Activated CD8-positive, alpha-beta memory T cell treated with anti-CD3 and anti-CD28 coated beads for 1 hour (primary cell): ENCODE measurements around the gene ABCB1.
"Not testable (repeated sequence)": the region's sequence is repeated elsewhere in the genome, so short reads cannot be mapped to it uniquely, and the experiment has no call there.

Experiments used
- DNase-seq, 2 donors: peaks; one replicate each; pipeline ENCODE4 v3.0.0-alpha.2; 2020; ENCODE audit warnings: low read depth in 1 of 2; ENCODE audit errors: extremely low read depth in 1 of 2

Gene ABCB1

DNA sequence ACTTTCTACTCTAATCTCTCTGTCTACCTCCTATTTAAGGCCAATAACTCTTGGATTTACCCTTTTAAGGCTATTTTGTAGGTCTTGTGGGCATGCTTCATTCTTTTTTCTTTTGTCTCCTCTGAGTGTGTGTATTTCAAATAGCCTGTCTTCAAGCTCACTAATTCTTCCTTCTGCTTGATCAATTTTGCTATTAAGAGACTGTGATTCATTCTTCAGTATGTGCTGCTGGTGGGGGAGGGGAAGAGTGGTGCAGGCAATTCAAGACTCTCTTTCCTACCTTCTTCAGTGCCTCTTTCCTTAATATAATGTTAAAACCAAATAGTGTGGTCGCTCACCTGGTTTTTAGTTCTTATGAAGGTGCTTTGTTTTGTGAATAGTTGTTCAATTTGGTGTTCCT, 20.0 kb downstream of the ABCB1 start:
- DNase-seq = no peak

DNA sequence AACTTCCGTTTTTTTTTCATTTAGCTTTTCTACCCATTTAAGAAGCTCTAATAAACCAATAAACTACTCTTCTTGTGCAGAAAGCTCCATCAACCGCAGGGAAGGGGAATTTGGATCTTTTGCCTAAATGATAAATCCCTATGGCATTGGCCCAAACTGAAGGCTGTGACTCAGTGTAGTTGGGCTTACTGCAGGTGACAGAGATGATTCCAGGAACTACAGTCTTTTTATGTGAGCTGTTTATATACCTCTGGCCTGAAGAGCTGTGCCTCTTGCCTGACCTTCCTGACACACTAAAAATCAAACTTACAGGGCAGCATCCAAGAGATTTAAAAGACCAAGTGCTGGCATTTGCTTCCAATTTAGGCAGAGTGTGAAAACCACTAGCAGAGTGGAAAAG, 25.2 kb downstream of the ABCB1 start:
- DNase-seq = no peak

DNA sequence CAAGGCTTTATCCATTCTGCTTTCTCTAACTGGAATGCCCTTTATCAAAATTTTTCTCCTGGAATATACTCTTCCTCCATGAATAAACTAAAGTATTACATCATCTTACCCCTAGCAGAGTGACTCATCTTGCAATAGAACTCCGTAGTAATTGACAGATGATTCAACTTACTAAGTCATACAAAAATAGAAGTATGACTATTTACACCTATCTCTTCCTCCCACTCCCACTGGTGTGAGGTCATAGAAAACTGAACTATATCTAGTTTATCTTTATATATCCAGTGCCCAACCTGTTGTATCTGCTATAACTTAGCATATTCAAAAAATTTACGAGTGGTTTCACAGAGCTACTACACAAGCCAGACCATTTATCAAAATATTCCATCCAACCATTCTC, 26.1 kb downstream of the ABCB1 start:
- DNase-seq = no peak

DNA sequence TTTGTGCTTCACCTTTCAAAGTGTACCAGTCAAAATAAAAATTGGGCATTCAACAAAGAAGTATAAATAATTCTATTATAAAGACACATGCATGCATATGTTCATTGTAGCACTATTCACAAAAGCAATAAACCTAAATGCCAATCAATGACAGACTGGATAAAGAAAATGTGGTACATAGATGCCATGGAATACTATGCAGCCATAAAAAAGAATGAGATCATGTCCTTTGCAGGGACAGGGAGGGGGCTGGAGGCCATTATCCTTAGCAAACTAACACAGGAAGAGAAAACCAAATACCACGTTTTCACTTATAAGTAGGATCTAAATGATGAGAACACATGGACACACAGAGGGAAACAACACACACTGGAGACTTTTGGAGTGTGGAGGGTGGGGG, 28.2 kb downstream of the ABCB1 start:
- not testable (repeated sequence) for DNase-seq

DNA sequence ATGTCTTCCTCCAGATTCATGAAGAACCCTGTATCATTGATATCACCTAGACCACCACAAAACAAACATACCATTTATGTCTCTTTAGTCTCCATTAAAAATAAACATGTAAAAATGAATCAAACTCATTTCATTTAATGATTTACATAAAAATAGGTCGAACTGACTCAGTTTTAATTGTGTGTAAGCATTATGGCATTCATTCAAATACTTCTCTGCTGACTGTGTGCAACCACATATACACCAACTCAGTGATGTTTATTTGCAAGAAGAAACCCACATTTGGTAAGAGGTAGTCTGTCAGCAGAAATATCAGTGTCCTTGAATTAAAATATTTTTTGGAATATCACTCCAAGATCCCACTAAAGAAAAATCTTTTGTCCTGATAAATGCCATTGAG, 30.5 kb downstream of the ABCB1 start:
- no peak for DNase-seq

DNA sequence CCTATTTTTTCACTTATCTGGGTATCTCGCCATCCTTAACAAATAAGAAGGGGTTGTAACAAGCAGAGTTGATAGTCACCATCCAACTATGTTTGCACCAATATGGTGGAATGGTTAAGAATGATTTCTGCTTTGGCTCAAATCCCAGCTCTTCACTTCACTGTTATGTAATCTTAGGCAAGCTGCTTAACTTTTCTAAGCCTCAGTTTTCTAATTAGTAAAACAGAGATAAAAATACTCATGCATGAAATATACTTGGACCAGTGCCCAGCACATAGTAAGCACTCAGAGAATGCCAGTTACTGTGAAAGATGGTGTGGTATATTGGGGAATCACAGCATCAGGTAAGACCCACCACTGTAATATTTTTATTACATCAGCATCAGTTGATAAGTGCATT, 33.6 kb downstream of the ABCB1 start:
- DNase-seq = no peak

DNA sequence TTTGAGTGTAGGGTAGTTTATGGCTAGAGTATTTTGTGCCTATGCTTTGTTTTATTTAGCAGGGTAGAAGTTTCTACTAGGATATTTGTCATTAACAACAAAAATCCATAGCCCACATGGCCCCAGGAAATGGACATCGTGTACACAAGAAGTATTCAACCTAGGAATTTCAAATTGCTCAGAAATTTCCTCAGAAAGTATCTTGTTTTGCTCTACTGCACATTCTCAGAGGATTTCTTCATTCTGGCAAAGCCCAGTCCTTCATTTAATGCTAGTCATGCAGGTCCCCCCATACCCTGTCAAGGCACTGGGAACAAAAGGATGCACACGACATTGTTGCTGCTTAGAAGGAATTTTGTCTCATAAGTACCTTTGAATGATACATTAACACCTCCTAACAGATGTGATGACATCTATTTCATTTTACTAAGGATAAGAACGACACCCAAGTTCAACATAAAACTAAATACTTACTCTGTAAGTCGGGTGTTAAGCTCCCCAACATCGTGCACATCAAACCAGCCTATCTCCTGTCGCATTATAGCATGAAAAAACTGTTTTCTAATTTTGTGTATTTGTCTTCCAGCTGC, 34.3 kb downstream of the ABCB1 start:
- DNase-seq = no peak

DNA sequence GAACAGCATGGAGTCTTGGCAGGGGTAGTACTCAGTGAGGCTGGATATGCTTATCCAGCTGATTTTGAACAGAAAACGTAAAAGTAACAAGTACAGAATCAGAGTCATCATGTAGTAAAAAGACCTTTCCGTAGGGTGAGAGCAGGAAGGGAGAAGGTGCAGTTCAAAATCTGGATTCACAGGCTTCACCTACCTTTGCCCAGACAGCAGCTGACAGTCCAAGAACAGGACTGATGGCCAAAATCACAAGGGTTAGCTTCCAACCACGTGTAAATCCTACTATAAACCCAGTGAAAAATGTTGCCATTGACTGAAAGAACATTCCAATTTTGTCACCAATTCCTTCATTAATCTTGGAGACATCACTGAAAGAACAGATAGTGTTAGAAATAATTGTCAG, 34.8 kb downstream of the ABCB1 start:
- DNase-seq = no peak

DNA sequence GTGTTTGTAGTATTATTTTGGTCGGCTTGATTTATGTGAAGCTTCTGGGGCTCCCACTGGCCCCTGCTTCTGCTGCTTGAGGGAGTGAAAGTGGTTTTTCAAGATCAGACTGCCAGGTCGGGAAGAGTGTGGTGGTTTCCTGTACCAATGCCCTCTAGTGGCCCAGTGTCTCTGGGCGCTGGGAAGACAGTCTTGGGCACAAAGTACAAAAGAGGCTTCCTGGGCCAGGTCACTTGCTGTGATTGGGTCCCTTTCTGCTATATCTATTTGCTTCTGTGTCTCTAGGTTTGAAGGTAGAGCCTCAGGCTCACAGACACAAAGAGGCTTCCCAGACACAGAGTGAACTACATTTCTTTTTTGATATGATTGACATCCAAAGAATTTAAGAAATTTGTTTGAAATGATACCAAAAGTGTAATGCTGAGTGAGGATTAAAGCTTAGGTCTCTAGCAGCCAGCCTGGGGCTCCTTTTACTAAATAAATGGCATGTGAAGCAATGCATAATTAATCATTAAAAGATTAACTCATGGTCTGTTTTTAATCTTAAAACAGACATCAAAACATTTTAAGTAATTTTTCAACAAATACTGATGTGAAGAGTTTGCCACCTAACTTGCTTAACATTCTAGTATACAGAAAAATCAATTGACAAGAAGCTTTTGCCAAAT, 36.3 kb downstream of the ABCB1 start:
- peak in 1 of 2 donors; percentile 2 for DNase-seq

DNA sequence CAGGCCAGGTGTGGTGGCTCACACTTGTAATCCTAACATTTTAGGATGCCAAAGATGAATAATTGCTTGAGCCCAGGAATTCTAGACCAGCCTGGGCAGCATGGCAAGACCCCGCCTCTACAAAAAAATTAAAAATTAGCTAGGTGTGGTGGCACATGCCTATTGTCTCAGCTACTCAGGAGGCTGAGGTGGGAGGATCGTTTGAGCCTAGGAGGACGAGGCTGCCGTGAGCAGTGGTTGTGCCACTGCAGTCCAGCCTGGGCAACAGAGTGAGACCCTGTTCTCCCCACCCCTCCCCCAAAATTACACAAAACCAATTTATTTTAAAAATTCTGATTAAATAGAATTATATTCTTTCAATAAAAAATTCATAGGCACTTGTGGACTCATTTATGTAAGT, 39.0 kb downstream of the ABCB1 start:
- DNase-seq = no peak

DNA sequence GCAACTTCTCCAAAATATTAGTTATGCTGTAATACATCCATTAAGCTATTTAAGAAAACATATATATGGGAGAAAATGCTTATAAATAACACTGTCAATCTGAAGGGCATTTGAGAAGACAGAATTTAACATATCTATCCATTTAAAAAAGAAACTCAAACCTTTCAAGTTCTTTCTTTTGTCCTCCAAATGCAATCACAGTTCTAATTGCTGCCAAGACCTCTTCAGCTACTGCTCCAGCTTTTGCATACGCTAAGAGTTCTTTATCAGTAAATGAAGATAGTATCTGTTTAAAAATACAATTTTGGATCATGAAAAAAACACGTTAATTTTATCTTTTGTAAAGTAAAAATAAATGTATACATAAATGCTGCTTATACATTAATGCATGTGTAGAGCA, 39.6 kb downstream of the ABCB1 start:
- no peak for DNase-seq

DNA sequence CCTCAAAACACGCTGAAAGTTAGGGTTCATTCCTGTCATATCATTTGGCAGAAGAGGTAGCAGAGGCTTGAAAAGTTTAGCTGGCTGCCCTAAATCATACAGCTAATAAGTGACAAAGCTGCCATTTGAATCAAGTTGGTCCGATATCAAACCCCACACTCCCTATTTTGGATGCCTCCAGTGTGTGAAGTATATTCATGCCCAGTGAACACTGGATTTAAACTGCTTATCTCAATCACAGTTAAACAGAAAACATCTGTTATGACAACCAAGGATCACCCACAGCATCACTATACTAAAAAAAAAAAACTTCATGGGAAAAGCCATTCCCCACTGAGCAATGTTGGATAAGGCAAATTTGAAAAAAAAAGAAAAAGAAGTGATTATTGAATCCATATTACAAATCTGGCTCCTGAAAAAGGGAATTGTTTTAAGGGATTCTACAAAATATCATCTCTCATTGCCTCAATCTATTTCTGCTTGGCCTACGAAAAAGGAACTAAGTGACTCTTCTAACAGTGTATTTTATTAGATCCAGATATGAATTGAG, 48.3 kb downstream of the ABCB1 start:
- no peak for DNase-seq

DNA sequence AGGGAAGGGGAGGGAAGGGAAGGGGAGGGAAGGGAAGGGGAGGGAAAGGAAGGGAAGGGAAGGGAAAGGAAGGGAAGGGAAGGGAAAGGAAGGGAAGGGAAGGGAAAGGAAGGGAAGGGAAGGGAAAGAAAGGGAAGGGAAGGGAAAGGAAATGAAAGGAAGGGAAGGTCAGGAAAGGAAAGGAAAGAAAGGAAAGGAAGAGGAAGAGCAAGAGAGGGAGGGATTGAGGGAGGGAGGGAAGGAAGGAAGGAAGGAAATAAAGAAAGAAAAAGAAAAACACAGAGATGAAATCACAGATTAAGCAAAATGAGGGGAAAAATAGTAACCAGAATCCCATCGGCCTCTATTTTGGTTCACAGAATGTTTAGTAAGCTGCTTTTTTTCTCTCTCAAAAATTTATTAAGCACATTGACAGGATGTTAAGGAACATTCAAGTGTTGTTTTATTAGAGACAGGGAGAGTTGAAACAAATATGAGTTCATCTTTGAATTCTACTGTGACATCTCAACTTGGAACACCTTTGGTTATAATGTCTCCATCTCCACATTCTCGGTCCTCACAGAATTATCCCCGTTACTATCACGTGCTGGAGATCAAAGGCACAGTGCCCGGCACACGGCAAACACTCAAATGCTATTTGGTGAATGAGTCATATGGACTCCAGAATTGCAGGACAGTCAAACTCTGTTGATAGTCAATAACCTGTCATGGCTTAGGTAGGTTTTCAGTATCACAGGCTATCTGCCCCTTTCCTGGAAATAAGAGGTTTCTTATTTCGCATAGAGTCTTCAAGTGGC, 52.4 kb downstream of the ABCB1 start:
- no peak for DNase-seq

DNA sequence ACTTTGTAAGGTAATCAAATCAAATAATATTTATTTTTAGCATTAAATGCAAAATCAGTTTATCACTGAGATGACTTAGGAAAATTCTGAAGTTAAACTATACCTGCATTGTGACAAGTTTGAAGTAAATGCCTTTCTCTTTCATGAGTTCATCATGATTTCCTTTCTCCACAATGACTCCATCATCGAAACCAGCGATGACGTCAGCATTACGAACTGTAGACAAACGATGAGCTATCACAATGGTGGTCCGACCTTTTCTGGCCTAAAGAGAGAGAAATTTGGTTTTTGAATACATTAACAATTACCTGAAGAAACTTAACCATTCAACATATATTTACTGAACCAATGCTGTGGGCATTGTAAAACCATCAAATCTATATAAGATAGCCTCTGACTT, 54.9 kb downstream of the ABCB1 start:
- no peak for DNase-seq

DNA sequence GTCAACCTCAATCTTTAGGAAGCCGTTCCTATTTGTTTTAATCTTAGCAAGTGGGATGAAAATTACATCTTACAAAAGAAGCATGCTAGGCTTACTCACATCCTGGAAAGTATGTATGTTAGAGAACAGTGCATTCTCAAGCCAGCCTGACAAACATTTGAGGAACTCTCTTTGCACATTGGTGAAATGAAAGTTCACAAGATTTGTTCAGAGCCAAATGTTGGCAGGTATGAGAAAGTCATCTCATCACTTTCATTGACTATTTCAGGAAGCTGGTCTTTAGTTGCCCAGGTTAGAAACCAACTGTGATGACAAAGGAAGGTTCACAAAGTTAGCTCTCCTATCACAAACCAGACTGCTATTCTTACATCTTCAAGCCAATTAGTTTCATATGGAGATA, 57.1 kb downstream of the ABCB1 start:
- DNase-seq = no peak

DNA sequence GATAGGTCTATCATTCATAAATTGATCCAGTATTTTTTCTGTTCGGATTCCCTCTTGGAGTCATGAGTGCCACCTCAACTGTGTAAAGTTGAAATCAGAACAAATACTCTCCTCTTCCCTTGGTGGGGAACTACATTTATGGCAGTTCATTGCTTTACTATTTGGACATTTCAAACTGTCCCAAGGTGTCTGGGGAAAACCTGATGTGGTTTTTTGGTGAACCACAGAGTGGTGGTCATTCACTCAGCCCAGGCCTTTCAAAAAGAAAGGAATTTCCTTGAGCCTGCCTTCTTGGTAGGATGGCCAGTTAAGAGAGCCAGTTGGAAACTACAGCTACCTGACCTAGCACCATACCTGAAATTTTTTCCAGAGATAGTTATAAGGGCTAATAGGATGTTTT, 59.0 kb downstream of the ABCB1 start:
- DNase-seq = no peak

DNA sequence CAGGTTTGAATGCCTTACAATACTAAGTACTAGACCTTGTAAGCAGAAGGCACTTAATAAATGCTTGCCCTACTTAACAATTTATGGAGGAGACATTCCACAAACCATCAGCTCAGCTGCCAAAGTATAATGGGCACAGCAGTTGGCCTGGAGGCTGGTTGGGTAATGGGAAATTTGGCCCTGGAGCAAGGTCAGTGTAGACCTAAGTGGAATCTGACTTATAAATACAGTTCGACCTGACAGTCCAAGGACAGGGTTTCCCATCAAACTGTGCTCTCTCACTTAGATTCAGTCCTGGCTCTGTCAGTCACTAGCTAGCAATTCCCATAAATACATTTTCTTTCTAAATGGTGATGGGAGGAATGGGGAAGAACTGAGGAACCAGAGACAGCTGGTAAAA, 62.6 kb downstream of the ABCB1 start:
- no peak for DNase-seq

DNA sequence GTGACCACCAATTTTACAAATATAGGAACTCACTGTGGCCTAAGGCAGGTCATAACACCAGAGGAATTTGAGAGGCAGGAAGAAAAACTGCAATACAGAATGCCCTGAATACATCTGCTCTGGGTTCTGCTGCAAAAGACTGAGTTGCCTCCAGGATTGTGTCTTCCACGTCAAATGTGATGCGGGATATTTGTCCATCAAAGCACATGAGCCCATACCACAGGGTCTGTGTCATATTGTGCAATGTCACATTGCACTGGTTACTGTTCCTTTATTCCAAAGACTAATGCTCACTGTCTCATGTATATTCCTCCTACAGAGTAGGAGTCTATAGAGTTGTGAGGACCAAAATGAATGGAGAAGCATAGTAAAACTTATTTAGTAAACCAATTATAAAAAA, 66.6 kb downstream of the ABCB1 start:
- no peak for DNase-seq

DNA sequence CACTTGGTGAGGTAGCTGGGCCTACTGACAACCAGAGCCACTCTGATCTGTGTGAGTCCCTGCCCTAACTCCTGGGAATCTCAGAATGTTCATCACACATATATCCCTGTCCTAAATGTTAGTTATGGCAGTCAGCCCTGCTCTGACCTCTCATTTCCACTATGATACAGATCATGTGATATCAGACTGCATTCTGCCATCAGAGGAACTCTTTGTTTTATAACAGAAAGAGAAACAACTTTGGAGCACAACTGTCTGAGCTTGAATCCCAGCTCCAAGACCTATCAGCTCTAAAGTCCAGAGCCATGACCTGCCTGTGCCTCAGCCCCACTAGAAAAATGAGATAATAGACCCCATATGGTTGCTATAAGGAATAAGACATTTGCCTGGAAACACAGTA, 70.6 kb downstream of the ABCB1 start:
- no peak for DNase-seq

DNA sequence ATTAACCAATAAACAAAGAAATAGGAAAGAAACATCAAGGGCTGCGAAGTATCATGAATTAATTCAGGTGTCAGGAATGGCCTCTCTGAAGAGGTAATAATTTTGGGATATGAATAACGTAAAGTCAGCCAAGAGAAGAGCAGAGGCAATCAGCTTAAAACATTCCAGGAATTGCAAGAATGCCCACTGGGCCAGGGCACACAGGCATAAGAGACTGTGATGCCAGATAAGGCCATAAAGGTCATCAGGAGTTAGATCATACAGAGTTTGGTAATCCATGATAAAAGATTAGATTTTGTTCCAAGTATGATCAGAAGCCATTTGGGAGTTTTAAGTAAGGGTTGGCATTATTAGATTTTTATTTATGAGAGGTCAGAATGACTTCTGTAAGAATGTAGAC, 72.0 kb downstream of the ABCB1 start:
- DNase-seq = no peak

DNA sequence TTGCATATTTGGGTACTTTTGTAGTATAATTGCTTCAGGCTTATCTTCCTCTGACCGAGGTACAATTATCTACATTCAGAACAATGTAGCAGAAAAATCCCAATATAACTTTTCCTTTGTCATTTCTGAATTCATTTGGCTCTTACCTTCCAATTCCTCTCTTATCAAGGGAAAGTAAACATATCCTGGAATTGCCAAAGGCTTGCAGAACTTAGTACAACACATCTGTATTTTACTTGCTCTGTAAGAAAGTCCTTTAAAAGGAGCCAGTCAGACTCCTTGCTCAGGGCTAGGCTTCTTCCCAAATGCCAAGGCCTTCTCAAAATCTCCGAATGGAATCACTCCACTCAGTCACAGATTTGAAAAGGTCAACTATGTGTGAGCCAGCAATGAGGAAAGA, 81.9 kb downstream of the ABCB1 start:
- no peak for DNase-seq

DNA sequence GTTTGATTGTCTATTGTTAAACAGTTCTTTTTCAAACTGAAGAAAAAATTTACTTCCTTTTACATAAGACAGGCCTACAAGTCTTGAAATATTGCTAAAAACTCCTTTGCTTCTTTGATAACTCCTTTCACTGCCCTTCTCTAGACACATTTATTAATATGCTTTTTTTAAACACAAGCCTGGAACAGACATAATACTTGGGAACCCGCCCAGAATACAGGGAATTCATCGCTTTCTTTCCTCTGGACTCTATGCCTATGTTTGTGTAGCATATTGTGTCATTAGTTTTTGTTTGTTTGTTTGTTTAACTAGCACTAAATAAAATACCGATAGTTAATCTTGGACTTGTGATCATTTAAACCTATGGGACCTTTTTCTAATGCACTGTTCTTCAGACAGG, 82.8 kb downstream of the ABCB1 start:
- no peak for DNase-seq
